GM21619 (cell line): ENCODE measurements around the gene VANGL2.

ENCODE experiments used
- ATAC-seq: cut with Tn5 transposase; IDR thresholded peaks from one replicate; pipeline ENCODE4 v1.9.1; 2021; ENCODE audit not compliant: unreplicated experiment

VANGL2 gene

DNA sequence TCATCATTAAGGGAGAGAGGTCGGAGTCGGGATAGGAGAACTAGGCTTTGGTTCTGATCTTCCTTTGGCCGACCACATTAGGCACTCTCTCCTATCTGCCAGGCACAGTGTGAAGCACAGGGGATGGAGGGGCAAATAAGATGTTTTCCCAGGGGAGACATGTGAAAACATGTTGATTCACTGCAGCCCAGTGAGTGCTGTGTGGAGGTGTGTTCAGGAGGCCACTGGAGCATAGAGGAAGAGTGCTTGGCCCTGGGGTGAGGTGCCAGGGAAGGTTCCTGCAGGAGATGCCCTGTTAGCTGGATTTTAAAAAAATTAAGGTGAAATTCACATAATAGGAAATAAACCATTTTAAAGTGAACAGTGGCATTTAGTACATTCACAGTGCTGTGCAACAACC lies 3.7 kb downstream of the VANGL2 start:
- ATAC-seq: no peak

- ATAC-seq: no peak
Observed at GRCh38 chr1:160405331-160405877, 5.0 kb downstream of the VANGL2 start.

GRCh38 chr1:160406131-160406968 lies 6.0 kb downstream of the VANGL2 start:
- ATAC-seq: no peak

GRCh38 chr1:160407839-160408801 lies 7.8 kb downstream of the VANGL2 start:
- ATAC-seq: no peak

GRCh38 chr1:160408864-160409263 lies 8.5 kb downstream of the VANGL2 start:
- ATAC-seq: no peak

GRCh38 chr1:160409486-160409885 lies 9.1 kb downstream of the VANGL2 start:
- ATAC-seq: no peak

DNA sequence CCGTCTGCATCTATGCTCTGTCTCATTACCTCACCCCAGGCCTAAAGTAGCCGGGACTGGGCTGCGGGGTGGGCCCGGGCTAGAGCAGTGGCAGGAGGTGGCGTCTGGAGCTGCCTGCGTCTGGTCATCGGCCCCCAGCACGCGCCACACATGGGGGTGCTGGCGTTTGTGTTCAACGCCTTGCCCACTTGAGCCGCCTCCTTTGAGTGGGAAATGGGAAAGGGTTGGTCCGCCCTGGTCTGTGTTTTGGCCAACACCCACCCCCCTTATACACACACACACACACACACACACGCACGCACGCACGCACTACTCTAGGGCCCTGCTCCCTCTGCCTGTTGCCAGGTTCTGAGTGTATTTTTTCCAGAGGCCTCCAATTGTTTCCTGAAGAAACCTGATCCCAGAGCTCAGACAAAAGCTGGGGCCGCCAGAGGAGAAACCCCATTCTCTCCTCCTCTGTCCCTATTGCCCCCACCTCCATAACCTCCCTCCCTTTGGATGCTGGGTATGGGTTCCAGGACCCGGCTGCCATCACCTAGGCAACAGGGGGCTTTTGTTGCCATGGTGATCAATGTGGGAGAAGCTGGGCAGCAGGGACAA lies 10.1 kb downstream of the VANGL2 start:
- no peak for ATAC-seq

DNA sequence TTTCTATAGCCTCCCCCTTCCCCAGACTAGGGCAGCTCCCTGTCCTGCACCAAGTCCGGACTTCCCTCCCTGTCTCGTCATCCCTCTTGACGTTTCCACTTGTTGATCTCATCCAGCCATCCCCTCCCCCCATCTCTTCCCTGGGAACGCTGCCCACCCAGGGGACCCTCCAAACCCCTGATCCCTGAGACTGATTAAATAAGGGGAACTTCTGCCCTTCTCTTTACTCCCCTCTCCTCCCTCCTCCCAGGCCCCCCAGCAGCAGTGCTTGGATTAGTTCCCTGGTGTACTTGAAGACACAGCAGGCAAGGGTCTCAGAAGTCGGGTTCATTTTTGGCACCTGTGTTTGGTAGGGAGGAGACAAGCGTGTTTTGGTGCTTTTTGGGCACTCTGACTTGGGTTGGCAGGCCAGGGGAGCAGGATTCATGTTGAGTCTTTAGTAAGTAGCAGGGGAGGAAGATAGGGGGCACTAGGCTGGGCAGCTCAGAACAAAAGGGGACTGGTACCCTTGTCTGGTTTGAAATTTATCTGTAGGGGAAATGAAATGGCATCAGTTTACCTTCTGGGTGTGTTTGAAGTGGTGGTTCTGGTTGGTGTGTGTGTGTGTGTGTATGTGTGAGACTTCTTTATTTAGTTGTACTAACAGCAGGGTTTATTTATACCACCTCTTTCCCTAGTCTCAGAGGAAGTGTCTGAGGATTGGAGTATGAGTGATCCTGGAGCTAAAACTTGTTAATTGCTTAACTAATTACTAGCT lies 11.1 kb downstream of the VANGL2 start:
- ATAC-seq: no peak

- no peak for ATAC-seq
Observed at GRCh38 chr1:160412028-160412362, 11.6 kb downstream of the VANGL2 start.

GRCh38 chr1:160413716-160414115 lies 13.4 kb downstream of the VANGL2 start:
- ATAC-seq: no peak

GRCh38 chr1:160414881-160415280 lies 14.5 kb downstream of the VANGL2 start:
- ATAC-seq: no peak

GRCh38 chr1:160415696-160416290 lies 15.4 kb downstream of the VANGL2 start:
- ATAC-seq: no peak

DNA sequence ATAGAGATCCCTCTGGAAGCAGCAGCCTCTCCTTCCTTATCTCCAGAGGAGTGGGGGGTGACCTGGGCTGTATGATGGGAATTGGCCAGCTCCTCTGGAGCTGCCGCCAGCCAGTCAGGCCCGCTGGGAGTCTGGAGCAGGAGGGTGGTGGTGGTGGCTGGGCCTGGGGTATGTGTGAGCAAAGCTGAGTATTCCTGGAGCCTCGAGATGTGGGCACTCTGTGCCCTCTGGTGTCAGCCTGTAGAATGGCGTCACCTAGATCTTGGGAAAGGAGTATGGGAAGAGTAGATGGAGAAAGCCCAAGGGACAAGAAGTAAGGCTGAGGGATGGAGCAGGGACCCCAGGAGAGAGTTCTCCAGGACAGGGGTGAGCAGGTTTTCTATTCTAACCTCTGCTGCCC lies 16.0 kb downstream of the VANGL2 start:
- ATAC-seq: no peak

DNA sequence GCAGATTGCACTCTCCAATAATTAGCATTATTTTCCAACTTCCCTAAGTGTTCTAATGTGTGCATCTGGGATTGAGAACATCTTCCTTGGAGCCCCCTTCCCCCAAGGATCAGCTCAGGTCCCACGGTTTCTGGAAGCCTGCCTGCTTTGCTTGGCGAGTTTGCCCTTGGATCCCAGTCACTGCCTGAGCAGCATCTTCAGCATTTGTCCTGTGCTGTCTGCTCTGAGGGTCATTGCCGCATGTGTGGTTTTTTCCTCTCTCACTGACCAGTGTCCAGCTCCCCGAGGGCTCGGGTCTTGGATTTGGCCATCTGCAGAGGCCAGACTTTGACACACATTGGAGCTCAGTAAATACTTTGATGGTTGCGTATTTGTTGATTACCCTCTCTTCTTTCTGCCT lies 18.1 kb downstream of the VANGL2 start:
- ATAC-seq: no peak

- ATAC-seq: no peak
Observed at GRCh38 chr1:160419150-160419837, 18.9 kb downstream of the VANGL2 start.

GRCh38 chr1:160419838-160420169 lies 19.4 kb downstream of the VANGL2 start:
- ATAC-seq: no peak

DNA sequence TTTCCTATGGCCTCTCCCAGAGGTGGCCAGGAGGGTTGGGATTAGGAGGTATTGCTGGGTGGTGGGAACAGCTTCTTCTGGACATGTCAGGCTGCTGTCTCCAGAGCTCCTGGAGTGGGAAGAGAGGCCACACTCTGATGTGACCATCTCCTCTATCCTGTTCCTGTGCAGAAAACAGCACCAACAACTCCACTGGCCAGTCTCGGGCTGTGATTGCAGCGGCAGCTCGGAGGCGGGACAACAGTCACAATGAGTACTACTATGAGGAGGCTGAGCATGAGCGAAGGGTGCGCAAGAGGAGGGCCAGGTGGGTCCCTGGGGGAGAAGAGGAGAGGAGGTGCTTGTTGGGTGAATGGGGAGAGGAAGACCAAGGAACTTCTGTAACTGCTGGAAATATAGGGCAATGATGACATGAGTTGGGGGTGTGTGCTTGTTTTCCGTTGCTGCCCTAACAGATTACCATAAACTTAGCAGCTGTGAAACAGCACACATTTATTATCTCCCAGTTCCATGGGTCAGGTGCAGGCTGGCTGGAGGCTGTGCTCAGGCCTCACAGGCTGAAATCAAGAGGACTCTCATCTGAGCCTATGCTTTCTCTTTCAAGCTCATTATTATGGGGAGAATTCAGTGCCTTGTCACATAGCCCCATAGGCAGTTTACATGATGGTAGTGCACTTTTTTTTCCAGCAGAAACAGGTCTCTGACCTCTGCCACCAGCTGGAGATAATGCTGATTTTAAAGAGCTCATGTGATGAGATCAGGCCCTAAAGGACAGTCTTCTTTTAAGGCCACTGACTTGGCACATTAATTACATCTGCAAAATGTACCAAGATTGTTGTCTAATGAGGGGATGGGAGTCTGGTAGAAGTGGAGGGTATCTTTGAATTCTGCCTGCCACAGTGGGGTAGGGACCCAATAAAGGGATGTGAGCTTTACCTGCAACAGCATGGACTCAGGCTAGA lies 20.8 kb downstream of the VANGL2 start:
- ATAC-seq: no peak

DNA sequence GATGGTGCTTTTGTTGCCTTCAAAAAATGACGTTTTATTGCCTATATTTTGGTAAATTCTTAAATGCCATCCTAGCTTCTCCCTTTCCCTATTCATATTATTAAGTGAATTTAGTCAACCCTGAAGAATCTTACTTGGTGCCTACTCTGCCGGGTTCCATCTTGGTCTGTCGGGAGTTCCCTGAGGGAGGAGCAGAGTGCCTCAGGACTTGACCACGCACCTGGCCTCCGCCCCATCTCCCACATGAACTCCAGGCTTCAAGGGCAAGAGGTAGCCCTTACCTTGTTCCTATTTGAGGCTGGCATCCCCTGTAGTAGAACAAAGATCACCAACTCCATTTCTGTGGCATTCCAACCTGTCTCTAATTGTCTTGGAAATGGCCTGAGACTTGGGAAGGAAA lies 21.5 kb downstream of the VANGL2 start:
- no peak for ATAC-seq

DNA sequence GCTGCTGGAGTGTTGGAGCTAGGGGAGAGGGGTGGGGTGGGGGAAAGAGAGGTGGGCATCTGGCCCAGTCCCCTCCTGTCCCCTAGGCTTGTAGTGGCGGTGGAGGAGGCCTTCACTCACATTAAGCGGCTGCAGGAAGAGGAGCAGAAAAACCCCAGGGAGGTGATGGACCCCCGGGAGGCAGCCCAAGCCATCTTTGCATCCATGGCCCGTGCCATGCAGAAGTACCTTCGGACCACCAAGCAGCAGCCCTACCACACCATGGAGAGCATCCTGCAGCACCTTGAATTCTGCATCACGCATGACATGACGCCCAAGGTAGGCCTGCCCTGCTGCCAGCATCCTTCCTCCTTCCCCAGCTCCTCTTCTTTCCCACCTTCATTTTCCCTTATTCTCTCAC lies 23.6 kb downstream of the VANGL2 start:
- ATAC-seq: no peak
